Loucy (cell line): Measurements from ENCODE around the gene TOX2.

Experiments
- H2AFZ ChIP-seq: fragments of 200-600 bp; sonication (generic); 2 replicates; pipeline ENCODE4 v1.6.0; 2016; ENCODE audit warnings: antibody characterized with exemption, mild to moderate bottlenecking, low read length, moderate library complexity
- H3F3A ChIP-seq: fragments of 200-600 bp; 2 replicates; pipeline ENCODE4 v1.6.0; 2016; ENCODE audit warnings: antibody characterized with exemption, low read depth, mild to moderate bottlenecking
- H3K27me3 ChIP-seq: fragments of 200-600 bp; sonication (generic); 2 replicates; pipeline ENCODE4 v1.6.1; 2014; ENCODE audit warnings: low read length, mild to moderate bottlenecking; ENCODE audit not compliant: insufficient read depth, poor library complexity, severe bottlenecking
- H3K36me3 ChIP-seq: fragments of 200-600 bp; sonication (generic); 2 replicates; pipeline ENCODE4 v1.6.1; 2016; ENCODE audit warnings: low read length; ENCODE audit not compliant: insufficient read depth
- H3K4me1 ChIP-seq: fragments of 200-600 bp; sonication (generic); 2 replicates; pipeline ENCODE4 v1.5.1; 2014; ENCODE audit warnings: low read length, mild to moderate bottlenecking; ENCODE audit not compliant: insufficient read depth, poor library complexity, severe bottlenecking
- H3K4me2 ChIP-seq: fragments of 200-600 bp; sonication (generic); 2 replicates; pipeline ENCODE4 v1.6.0; 2014; ENCODE audit warnings: antibody characterized with exemption, low read length, low read depth, mild to moderate bottlenecking; ENCODE audit not compliant: poor library complexity, severe bottlenecking
- H3K4me3 ChIP-seq: fragments of 200-600 bp; sonication (generic); 2 replicates; pipeline ENCODE4 v1.5.1; 2014; ENCODE audit warnings: low read length, mild to moderate bottlenecking, mixed read lengths; ENCODE audit not compliant: poor library complexity, severe bottlenecking
- H3K79me2 ChIP-seq: fragments of 200-600 bp; sonication (generic); 2 replicates; pipeline ENCODE4 v1.6.1; 2014; ENCODE audit warnings: low read length; ENCODE audit not compliant: insufficient read depth
- H3K9ac ChIP-seq: fragments of 200-600 bp; sonication (generic); 2 replicates; pipeline ENCODE4 v1.6.0; 2014; ENCODE audit warnings: mild to moderate bottlenecking, low read depth, low read length, moderate library complexity; ENCODE audit not compliant: poor library complexity, severe bottlenecking
- H3K9me2 ChIP-seq: fragments of 200-600 bp; sonication (generic); replicated peaks from 2 replicates; pipeline ENCODE4 v1.6.1; 2016; ENCODE audit warnings: low read depth, low read length, mixed read lengths
- H3K9me3 ChIP-seq: fragments of 200-600 bp; sonication (generic); 2 replicates; pipeline ENCODE4 v1.6.1; 2014; ENCODE audit warnings: mild to moderate bottlenecking, antibody characterized with exemption, low read length, low read depth; ENCODE audit not compliant: insufficient read depth
- H4K20me1 ChIP-seq: fragments of 200-600 bp; sonication (generic); 2 replicates; pipeline ENCODE4 v1.6.0; 2014; ENCODE audit warnings: antibody characterized with exemption, low read length, mild to moderate bottlenecking; ENCODE audit not compliant: insufficient read depth, poor library complexity, severe bottlenecking
- CTCF ChIP-seq: fragments of 200-600 bp; sonication (generic); conservative IDR thresholded peaks from 2 replicates; pipeline ENCODE4 v1.5.1; 2014; ENCODE audit warnings: mild to moderate bottlenecking, antibody characterized with exemption, low read length
- EZH2phosphoT487 ChIP-seq: fragments of 200-600 bp; IDR thresholded peaks from 2 replicates; pipeline ENCODE4 v1.6.1; 2018; ENCODE audit warnings: antibody characterized with exemption, mild to moderate bottlenecking, moderate library complexity, borderline replicate concordance

Gene TOX2

GRCh38 chr20:44092551-44093248, 178.0 kb downstream of the TOX2 start:
- Histone ChIP-seq H3K79me2 (no peaks in the 10 kb centered on the region), H3K9me2 (no peaks in the 10 kb centered on the region), H4K20me1 (no peaks in the 10 kb centered on the region), H3K9me3 (no peaks in the 10 kb centered on the region), H3K4me3 (no peak overlapping the region), H3K27me3 (no peaks in the 10 kb centered on the region), H3K4me1 (peaks cover 13% of the 10 kb centered on the region), H3K9ac (no peak overlapping the region), H2AFZ (peak overlapping the region; percentile 44; the same call in 1 of the 2 replicates), H3K4me2 (no peak overlapping the region), H3K36me3 (no peaks in the 10 kb centered on the region), H3F3A (no peaks in the 10 kb centered on the region)
- no peak for TF ChIP-seq EZH2phosphoT487
- peak; percentile 80 for TF ChIP-seq CTCF

- H3K27me3 ChIP-seq, result no peaks in the 10 kb centered on the region
- no peak overlapping the region for H3K9ac ChIP-seq
- H3K79me2 ChIP-seq, result no peaks in the 10 kb centered on the region
- H3K4me1 ChIP-seq, result peaks cover 13% of the 10 kb centered on the region
- no peaks in the 10 kb centered on the region for H3F3A ChIP-seq
- H4K20me1 ChIP-seq, result no peaks in the 10 kb centered on the region
- TF ChIP-seq CTCF, result 0 out of 2 replicates have a peak, but pooled peaks have one; percentile 32
- TF ChIP-seq EZH2phosphoT487, result no peak
- H3K9me2 ChIP-seq, result no peaks in the 10 kb centered on the region
- H3K4me3 ChIP-seq, result no peak overlapping the region
- H2AFZ ChIP-seq, result no peak overlapping the region; the same call in 1 of the 2 replicates
- H3K9me3 ChIP-seq, result no peaks in the 10 kb centered on the region
- no peaks in the 10 kb centered on the region for H3K36me3 ChIP-seq
- no peak overlapping the region for H3K4me2 ChIP-seq
Measured at GRCh38 chr20:44093249-44093582, 178.6 kb downstream of the TOX2 start.

- Histone ChIP-seq H3F3A (no peaks in the 10 kb centered on the region), H3K79me2 (no peaks in the 10 kb centered on the region), H3K27me3 (no peaks in the 10 kb centered on the region), H2AFZ (no peak overlapping the region), H4K20me1 (no peaks in the 10 kb centered on the region), H3K4me2 (no peak overlapping the region), H3K4me1 (peaks cover 5% of the 10 kb centered on the region), H3K9ac (no peak overlapping the region), H3K9me2 (no peaks in the 10 kb centered on the region), H3K9me3 (no peaks in the 10 kb centered on the region), H3K36me3 (no peaks in the 10 kb centered on the region), H3K4me3 (no peak overlapping the region)
- TF ChIP-seq CTCF (no peak), EZH2phosphoT487 (no peak)
Measured at GRCh38 chr20:44095831-44096230, 181.2 kb downstream of the TOX2 start.
